SK-N-MC (cell line): ENCODE results near the gene CTNNA1.

Experiments
- EZH2 ChIP-seq: fragments of 200-600 bp; sonication (generic); IDR thresholded peaks from one replicate; pipeline ENCODE4 v1.6.1; 2017; ENCODE audit warnings: antibody characterized with exemption
- FOXP2 ChIP-seq: optimal IDR thresholded peaks from 2 replicates; pipeline ENCODE3; 2011; ENCODE audit warnings: mild to moderate bottlenecking, moderate library complexity; ENCODE audit not compliant: insufficient read depth; ENCODE audit errors: extremely low read length, control extremely low read depth
- POLR2AphosphoS5 ChIP-seq: IDR thresholded peaks from 2 replicates; pipeline ENCODE4 v1.6.1; 2012; ENCODE audit warnings: mild to moderate bottlenecking, low read depth, low read length, borderline replicate concordance

DNA sequence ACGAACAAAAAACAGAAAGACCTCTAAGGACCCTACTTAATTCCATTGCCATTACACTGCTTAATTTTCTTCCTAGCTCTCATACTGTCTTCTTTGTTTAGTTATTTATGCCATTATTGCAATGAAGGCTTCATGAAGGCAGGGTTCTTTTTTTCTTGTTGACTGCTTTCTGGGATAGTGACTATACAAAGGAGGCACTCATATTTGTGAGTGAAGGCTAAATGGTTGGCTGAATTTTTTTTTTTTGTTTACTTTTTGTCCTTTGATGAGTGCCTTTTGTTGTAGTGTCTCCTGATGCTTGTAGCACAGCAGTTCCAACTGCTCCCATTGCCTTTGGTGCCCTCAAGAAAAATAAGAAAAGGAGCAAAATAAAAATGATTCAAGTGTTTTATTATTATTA, 17.8 kb downstream of the CTNNA1 start:
- no peak for TF ChIP-seq POLR2AphosphoS5
- no peak for TF ChIP-seq EZH2
- no peak for TF ChIP-seq FOXP2
